ENCODE measurements around the gene RNF141.

DNA sequence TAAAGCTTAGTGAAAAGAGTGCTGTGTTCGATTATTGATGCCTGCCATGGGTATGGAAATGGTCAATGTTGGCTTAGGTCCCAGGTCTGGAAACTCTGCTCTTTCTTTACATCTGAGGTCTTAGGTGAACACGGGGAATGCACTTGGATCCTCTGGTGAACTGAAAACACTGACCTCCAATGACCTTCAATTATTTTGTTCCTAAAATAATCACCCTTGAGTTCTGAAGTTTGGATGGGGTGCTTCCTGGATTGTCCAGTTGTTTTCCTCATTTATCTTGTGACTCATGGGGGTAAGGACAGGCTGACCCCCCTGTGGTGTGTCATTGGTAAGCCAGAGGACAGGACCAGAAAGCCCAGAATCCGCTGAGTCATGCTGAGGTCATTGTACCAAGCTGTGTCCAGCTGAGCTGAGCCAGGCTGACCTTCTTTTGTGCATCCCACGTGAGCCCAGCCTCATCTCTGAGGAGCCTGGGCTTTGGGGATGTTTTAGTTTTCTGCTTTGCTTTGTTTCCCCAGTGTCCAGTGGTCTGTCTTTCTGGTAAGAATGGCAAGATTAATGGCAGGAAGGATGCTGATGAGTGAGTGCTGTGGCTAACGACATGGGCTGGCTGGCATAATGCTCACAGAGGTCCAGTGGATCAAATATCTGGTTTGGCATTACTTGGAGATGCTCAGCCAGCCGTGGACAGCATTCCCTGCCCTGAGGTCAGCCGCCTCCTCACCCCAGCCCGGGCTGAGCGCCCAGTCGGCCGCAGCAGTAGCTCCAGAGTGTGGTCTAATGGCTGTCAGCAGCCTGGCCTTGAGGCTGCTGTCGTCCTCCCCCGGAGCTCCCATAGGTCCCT is 50.4 kb downstream of the RNF141 start:
- TF ChIP-seq JUN (CRISPR knock-in tag; IDR thresholded peaks at IDR 0.05) (no peak), KAT7 (CRISPR knock-in tag; IDR thresholded peaks at IDR 0.05; ENCODE audit: borderline replicate concordance) (no peak), RORB (CRISPR knock-in tag; IDR thresholded peaks at IDR 0.05) (no peak), ATF1 (CRISPR knock-in tag; IDR thresholded peaks at IDR 0.05) (no peak), IRF1 (CRISPR knock-in tag; IDR thresholded peaks at IDR 0.05) (no peak), CREB1 (CRISPR knock-in tag; IDR thresholded peaks at IDR 0.05) (no peak), ZNF263 (CRISPR knock-in tag; IDR thresholded peaks at IDR 0.05; ENCODE audit: low read depth) (no peak), FOXP1 (CRISPR knock-in tag; IDR thresholded peaks at IDR 0.05; ENCODE audit: borderline replicate concordance) (no peak), MYBL2 (CRISPR knock-in tag; IDR thresholded peaks at IDR 0.05) (no peak), ATF6 (CRISPR knock-in tag; IDR thresholded peaks at IDR 0.05) (no peak)
- TF ChIP-seq, protein P1, sequence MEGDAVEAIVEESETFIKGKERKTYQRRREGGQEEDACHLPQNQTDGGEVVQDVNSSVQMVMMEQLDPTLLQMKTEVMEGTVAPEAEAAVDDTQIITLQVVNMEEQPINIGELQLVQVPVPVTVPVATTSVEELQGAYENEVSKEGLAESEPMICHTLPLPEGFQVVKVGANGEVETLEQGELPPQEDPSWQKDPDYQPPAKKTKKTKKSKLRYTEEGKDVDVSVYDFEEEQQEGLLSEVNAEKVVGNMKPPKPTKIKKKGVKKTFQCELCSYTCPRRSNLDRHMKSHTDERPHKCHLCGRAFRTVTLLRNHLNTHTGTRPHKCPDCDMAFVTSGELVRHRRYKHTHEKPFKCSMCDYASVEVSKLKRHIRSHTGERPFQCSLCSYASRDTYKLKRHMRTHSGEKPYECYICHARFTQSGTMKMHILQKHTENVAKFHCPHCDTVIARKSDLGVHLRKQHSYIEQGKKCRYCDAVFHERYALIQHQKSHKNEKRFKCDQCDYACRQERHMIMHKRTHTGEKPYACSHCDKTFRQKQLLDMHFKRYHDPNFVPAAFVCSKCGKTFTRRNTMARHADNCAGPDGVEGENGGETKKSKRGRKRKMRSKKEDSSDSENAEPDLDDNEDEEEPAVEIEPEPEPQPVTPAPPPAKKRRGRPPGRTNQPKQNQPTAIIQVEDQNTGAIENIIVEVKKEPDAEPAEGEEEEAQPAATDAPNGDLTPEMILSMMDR (IDR thresholded peaks at IDR 0.05): no peak
- TF ChIP-seq, protein P2, sequence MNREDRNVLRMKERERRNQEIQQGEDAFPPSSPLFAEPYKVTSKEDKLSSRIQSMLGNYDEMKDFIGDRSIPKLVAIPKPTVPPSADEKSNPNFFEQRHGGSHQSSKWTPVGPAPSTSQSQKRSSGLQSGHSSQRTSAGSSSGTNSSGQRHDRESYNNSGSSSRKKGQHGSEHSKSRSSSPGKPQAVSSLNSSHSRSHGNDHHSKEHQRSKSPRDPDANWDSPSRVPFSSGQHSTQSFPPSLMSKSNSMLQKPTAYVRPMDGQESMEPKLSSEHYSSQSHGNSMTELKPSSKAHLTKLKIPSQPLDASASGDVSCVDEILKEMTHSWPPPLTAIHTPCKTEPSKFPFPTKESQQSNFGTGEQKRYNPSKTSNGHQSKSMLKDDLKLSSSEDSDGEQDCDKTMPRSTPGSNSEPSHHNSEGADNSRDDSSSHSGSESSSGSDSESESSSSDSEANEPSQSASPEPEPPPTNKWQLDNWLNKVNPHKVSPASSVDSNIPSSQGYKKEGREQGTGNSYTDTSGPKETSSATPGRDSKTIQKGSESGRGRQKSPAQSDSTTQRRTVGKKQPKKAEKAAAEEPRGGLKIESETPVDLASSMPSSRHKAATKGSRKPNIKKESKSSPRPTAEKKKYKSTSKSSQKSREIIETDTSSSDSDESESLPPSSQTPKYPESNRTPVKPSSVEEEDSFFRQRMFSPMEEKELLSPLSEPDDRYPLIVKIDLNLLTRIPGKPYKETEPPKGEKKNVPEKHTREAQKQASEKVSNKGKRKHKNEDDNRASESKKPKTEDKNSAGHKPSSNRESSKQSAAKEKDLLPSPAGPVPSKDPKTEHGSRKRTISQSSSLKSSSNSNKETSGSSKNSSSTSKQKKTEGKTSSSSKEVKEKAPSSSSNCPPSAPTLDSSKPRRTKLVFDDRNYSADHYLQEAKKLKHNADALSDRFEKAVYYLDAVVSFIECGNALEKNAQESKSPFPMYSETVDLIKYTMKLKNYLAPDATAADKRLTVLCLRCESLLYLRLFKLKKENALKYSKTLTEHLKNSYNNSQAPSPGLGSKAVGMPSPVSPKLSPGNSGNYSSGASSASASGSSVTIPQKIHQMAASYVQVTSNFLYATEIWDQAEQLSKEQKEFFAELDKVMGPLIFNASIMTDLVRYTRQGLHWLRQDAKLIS (CRISPR knock-in tag; IDR thresholded peaks at IDR 0.05; ENCODE audit: borderline replicate concordance): no peak
- TF ChIP-seq, protein P3, sequence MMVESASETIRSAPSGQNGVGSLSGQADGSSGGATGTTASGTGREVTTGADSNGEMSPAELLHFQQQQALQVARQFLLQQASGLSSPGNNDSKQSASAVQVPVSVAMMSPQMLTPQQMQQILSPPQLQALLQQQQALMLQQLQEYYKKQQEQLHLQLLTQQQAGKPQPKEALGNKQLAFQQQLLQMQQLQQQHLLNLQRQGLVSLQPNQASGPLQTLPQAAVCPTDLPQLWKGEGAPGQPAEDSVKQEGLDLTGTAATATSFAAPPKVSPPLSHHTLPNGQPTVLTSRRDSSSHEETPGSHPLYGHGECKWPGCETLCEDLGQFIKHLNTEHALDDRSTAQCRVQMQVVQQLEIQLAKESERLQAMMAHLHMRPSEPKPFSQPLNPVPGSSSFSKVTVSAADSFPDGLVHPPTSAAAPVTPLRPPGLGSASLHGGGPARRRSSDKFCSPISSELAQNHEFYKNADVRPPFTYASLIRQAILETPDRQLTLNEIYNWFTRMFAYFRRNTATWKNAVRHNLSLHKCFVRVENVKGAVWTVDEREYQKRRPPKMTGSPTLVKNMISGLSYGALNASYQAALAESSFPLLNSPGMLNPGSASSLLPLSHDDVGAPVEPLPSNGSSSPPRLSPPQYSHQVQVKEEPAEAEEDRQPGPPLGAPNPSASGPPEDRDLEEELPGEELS (CRISPR knock-in tag; IDR thresholded peaks at IDR 0.05): no peak
- TF ChIP-seq, protein P4, sequence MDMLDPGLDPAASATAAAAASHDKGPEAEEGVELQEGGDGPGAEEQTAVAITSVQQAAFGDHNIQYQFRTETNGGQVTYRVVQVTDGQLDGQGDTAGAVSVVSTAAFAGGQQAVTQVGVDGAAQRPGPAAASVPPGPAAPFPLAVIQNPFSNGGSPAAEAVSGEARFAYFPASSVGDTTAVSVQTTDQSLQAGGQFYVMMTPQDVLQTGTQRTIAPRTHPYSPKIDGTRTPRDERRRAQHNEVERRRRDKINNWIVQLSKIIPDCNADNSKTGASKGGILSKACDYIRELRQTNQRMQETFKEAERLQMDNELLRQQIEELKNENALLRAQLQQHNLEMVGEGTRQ (CRISPR knock-in tag; IDR thresholded peaks at IDR 0.05): no peak

Data from WTC11 (cell line).